ENCODE measurements around the gene LYPD6.

LYPD6 gene

DNA sequence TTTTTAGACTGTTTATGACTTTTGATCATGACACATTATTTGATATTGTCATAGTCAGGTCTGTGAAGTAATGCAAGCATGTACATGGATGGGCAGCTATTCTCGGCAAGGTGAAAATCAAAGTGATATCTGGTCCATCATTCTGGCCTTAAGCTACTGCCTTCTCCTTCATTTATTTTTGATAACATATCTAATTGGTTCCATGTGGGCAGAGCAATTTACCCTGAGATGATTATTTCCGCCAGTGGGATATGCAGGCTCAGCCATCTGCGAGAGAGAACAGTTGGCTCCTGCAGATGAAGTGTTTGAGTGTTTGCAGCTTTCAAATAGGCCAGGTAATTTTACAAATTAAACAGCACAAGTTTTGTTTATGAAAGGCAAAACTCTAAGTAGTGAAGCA, 116.4 kb downstream of the LYPD6 start:
- no peak for DNase-seq (ENCODE audit: low read depth)
- TF ChIP-seq, protein P1, sequence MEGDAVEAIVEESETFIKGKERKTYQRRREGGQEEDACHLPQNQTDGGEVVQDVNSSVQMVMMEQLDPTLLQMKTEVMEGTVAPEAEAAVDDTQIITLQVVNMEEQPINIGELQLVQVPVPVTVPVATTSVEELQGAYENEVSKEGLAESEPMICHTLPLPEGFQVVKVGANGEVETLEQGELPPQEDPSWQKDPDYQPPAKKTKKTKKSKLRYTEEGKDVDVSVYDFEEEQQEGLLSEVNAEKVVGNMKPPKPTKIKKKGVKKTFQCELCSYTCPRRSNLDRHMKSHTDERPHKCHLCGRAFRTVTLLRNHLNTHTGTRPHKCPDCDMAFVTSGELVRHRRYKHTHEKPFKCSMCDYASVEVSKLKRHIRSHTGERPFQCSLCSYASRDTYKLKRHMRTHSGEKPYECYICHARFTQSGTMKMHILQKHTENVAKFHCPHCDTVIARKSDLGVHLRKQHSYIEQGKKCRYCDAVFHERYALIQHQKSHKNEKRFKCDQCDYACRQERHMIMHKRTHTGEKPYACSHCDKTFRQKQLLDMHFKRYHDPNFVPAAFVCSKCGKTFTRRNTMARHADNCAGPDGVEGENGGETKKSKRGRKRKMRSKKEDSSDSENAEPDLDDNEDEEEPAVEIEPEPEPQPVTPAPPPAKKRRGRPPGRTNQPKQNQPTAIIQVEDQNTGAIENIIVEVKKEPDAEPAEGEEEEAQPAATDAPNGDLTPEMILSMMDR (conservative IDR thresholded peaks at IDR 0.05; ENCODE audit: low read depth, low read length): no peak
- no peak overlapping the region for H3K4me3 ChIP-seq (ENCODE audit: low read length)

DNA sequence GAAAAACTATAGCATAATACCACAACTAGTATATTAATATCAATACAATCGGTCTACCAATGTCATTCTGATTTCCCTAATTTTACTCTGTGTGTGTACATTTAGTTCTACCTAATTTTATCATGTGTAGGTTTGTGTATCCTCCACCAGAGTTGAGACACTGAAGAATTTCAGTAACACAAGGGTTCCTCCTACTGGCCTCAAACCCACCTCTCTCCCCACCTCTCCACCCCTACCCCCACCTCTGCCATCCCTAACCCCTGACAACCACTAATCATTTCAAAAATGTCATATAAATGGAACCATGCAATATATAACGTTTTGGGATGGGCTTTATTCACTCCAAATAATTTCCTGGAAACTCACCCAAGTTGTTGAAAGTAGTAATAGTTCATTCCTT, 117.9 kb downstream of the LYPD6 start:
- no peak overlapping the region for H3K4me3 ChIP-seq (ENCODE audit: low read length)
- TF ChIP-seq, protein P1 (conservative IDR thresholded peaks at IDR 0.05; ENCODE audit: low read depth, low read length): no peak
- no peak for DNase-seq (ENCODE audit: low read depth)

DNA sequence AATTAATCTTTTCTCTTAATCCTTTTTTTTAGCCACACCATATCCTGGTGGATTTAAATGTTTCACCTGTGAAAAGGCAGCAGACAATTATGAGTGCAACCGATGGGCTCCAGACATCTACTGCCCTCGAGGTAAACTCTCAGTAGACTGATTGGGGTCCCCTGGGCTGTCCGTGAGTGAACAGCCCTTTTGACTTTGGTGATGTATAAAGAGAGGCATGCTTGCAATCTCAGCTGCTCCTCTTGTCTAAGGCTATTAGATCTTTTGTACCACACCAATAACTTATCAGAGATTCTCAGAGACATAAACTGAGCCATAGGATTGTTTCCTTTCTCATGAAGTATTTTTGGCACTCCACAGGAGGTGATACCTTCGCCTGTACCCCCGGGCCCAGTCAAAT, 118.6 kb downstream of the LYPD6 start:
- TF ChIP-seq, protein P1 (conservative IDR thresholded peaks at IDR 0.05; ENCODE audit: low read depth, low read length): no peak
- DNase-seq (ENCODE audit: low read depth): no peak
- no peak overlapping the region for H3K4me3 ChIP-seq (ENCODE audit: low read length)

DNA sequence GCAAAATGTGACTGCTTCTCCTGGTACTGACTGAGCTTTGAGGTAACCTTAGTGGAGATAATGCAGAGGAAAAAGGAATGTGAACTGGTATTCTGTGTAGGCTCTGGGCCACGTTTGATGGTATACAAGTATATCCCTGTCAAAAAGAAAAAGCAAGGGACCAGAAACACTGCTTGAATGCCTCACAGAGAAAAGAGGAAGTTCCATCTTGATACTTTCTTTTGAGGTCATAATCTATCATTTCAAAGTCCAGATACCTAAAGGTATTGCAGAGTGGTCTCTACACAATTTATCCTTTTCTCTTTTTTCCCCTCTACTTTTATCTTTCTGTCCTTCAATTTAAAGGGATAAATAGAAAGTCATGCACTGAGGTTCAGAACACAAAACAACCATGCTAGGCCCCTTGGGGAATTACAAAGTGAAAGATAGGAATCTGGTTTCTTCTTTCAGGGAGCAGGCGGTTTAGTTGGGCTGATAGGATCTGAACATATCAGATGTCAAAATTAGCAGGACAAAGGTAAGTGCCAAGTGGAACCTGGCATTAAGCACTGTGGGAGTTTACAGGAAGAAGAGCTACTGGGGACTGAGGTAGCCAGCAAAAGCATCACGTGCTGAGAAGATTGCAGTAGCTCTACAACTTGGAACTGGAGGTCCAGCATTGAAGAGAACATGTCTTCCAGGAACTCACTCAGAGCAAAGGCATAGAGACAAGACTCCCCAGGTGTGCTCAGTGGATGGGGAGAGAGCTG, 121.2 kb downstream of the LYPD6 start:
- TF ChIP-seq, protein P1 (conservative IDR thresholded peaks at IDR 0.05; ENCODE audit: low read depth, low read length): no peak
- no peak for DNase-seq (ENCODE audit: low read depth)
- H3K4me3 ChIP-seq (ENCODE audit: low read length): no peak overlapping the region

DNA sequence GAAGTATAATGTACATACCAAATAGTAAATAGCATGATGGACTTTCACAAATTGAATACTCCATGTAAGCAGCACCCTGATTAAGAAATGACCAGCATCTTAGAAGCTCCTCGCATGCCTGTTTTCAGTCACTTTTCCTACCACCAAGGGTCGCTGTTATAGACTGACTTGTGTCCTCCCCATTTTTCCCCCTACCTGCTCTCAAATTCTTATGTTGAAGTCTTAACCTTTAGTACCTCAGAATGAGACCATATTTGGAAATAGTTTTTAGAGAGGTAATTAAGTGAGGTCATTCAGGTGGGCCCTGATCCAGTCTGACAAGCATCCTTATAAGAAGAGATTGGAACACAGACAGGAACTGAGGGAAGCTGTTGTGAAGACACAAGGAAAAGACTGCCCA, 125.9 kb downstream of the LYPD6 start:
- no peak for DNase-seq (ENCODE audit: low read depth)
- TF ChIP-seq, protein P1 (conservative IDR thresholded peaks at IDR 0.05; ENCODE audit: low read depth, low read length): no peak
- H3K4me3 ChIP-seq (ENCODE audit: low read length): no peak overlapping the region

DNA sequence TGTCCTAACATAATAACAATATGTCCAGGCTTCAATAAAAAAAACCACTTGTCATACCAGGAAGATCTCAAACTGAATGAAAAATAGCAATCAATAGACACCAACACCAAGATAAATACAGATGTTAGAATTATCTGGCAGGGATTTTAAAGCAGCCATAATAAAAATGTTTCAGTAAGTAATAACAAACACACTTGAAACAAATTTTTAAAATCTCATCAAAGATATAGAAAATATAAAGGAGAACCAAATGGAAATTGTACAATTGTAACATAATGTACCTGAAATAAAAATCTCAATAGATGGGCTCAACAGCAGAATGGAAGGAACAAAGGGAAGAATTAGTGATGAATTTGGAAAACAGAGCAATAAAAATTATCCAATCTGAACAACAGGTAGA, 128.1 kb downstream of the LYPD6 start:
- no peak for DNase-seq (ENCODE audit: low read depth)
- TF ChIP-seq, protein P1 (conservative IDR thresholded peaks at IDR 0.05; ENCODE audit: low read depth, low read length): no peak
- no peak overlapping the region for H3K4me3 ChIP-seq (ENCODE audit: low read length)

DNA sequence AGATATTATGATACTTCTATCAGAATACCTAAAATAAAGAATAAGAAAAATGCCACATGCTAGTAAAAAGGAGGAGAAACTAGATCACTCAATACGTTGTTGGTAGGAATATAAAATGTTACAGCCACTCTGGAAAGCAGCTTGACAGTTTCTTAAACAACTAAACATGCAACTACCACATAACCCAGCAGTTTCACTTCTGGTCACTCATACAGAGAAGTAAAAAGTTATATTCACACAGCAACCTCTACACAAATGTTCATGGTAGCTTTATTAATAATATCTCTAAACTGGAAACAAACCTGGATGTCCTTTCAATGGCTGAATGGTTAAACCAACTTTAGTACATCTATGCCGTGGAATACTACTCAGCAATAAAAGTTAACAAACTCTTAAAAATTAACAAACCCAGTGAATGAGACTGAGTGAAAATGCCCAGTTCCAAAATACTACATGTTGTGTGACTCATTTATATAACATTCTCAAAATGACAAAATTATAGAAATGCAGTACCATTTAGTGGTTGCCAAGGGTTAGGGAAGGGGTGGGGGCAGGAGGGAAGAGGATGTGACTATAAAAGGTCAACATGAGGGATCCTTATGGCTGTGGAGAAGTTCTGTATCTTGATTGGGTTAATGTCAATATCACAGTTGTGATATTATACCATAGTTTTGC, 133.1 kb downstream of the LYPD6 start:
- TF ChIP-seq, protein P1 (conservative IDR thresholded peaks at IDR 0.05; ENCODE audit: low read depth, low read length): no peak
- DNase-seq (ENCODE audit: low read depth): no peak
- no peak overlapping the region for H3K4me3 ChIP-seq (ENCODE audit: low read length)
